ENCODE measurements around the gene WFS1.

Gene WFS1

GRCh38 chr4:6269616-6270511, at the start of gene WFS1:
Gene WFS1, plus strand, starts transcription at chr4:6269850. Its CDS starts 7,606 bp downstream, at chr4:6277456.
- no peaks in the 10 kb centered on the region for H3K9me3 ChIP-seq (replicated peaks; ENCODE audit: insufficient read depth, low read length)
- no peaks in the 10 kb centered on the region for H4K20me1 ChIP-seq (ENCODE audit: insufficient read depth, low read length)
- H3K4me2 ChIP-seq (ENCODE audit: low read depth, low read length), result peak within 1 kb of the TSS; percentile 82
- no peaks in the 10 kb centered on the region for H3K36me3 ChIP-seq (replicated peaks; ENCODE audit: insufficient read depth, low read length)
- TF ChIP-seq EZH2phosphoT487 (IDR thresholded peaks at IDR 0.05; ENCODE audit: low read length) (no peak), EZH2 (optimal IDR thresholded peaks at IDR 0.05; ENCODE audit: low read depth, low read length) (no peak), CTCF (IDR thresholded peaks at IDR 0.05; ENCODE audit: low read length) (no peak)
- no peaks in the 10 kb centered on the region for H3F3A ChIP-seq (ENCODE audit: insufficient read depth, low read length)
- peak within 1 kb of the TSS; percentile 88 for H2AFZ ChIP-seq (ENCODE audit: low read length)
- DNase-seq, result peak; percentile 98
- H3K4me1 ChIP-seq (ENCODE audit: low read length), result peaks cover 5% of the 10 kb centered on the region
- H3K27ac ChIP-seq (ENCODE audit: low read length), result no peak within 1 kb of the TSS; the same call in 1 of the 2 replicates
- H3K4me3 ChIP-seq (ENCODE audit: low read length), result peak within 1 kb of the TSS; percentile 98
- no peaks in the 10 kb centered on the region for H3K27me3 ChIP-seq (replicated peaks; ENCODE audit: insufficient read depth, low read length)
- peak within 1 kb of the TSS; percentile 85 for H3K9ac ChIP-seq (ENCODE audit: low read length)
- peaks cover 8% of the 10 kb centered on the region for H3K79me2 ChIP-seq (ENCODE audit: low read length)
- H3K9me2 ChIP-seq (replicated peaks; ENCODE audit: insufficient read depth, low read length), result no peaks in the 10 kb centered on the region

- no peak overlapping the region for H3K27ac ChIP-seq (ENCODE audit: low read length)
- no peaks in the 10 kb centered on the region for H3K9me3 ChIP-seq (replicated peaks; ENCODE audit: insufficient read depth, low read length)
- H3K36me3 ChIP-seq (replicated peaks; ENCODE audit: insufficient read depth, low read length), result no peaks in the 10 kb centered on the region
- no peaks in the 10 kb centered on the region for H4K20me1 ChIP-seq (ENCODE audit: insufficient read depth, low read length)
- H3K27me3 ChIP-seq (replicated peaks; ENCODE audit: insufficient read depth, low read length), result peaks cover 14% of the 10 kb centered on the region
- peaks cover 10% of the 10 kb centered on the region; the same call in 1 of the 2 replicates for H3K4me1 ChIP-seq (ENCODE audit: low read length)
- no peaks in the 10 kb centered on the region for H3K9me2 ChIP-seq (replicated peaks; ENCODE audit: insufficient read depth, low read length)
- no peaks in the 10 kb centered on the region for H3K79me2 ChIP-seq (ENCODE audit: low read length)
- H3F3A ChIP-seq (ENCODE audit: insufficient read depth, low read length), result no peaks in the 10 kb centered on the region
- DNase-seq, result no peak
- H3K4me3 ChIP-seq (ENCODE audit: low read length), result no peak overlapping the region
- TF ChIP-seq CTCF (IDR thresholded peaks at IDR 0.05; ENCODE audit: low read length) (no peak), EZH2 (optimal IDR thresholded peaks at IDR 0.05; ENCODE audit: low read depth, low read length) (no peak), EZH2phosphoT487 (IDR thresholded peaks at IDR 0.05; ENCODE audit: low read length) (no peak)
- no peak overlapping the region for H3K9ac ChIP-seq (ENCODE audit: low read length)
- no peak overlapping the region for H2AFZ ChIP-seq (ENCODE audit: low read length)
- no peak overlapping the region for H3K4me2 ChIP-seq (ENCODE audit: low read depth, low read length)
These were observed 48.3 kb upstream of the WFS1 start for GRCh38 chr4:6221301-6221850.

GRCh38 chr4:6221851-6222760, 47.5 kb upstream of the WFS1 start:
- TF ChIP-seq EZH2 (optimal IDR thresholded peaks at IDR 0.05; ENCODE audit: low read depth, low read length) (no peak), CTCF (IDR thresholded peaks at IDR 0.05; ENCODE audit: low read length) (no peak), EZH2phosphoT487 (IDR thresholded peaks at IDR 0.05; ENCODE audit: low read length) (no peak)
- Histone ChIP-seq H3K4me2 (ENCODE audit: low read depth, low read length) (no peak overlapping the region), H3K9me3 (replicated peaks; ENCODE audit: insufficient read depth, low read length) (no peaks in the 10 kb centered on the region), H3K27me3 (replicated peaks; ENCODE audit: insufficient read depth, low read length) (peaks cover 14% of the 10 kb centered on the region), H3K79me2 (ENCODE audit: low read length) (no peaks in the 10 kb centered on the region), H3K27ac (ENCODE audit: low read length) (no peak overlapping the region), H3K36me3 (replicated peaks; ENCODE audit: insufficient read depth, low read length) (no peaks in the 10 kb centered on the region), H3K9ac (ENCODE audit: low read length) (no peak overlapping the region), H4K20me1 (ENCODE audit: insufficient read depth, low read length) (no peaks in the 10 kb centered on the region), H2AFZ (ENCODE audit: low read length) (no peak overlapping the region), H3F3A (ENCODE audit: insufficient read depth, low read length) (no peaks in the 10 kb centered on the region), H3K4me3 (ENCODE audit: low read length) (no peak overlapping the region), H3K4me1 (ENCODE audit: low read length) (peaks cover 10% of the 10 kb centered on the region; the same call in 1 of the 2 replicates), H3K9me2 (replicated peaks; ENCODE audit: insufficient read depth, low read length) (no peaks in the 10 kb centered on the region)
- DNase-seq, result no peak
